RWPE2 (cell line): Measurements from ENCODE around the gene EIF6.

Experiments used
- ATAC-seq: fragments of 200-7000 bp; cut with Tn5 transposase; 3 replicates; pipeline ENCODE4 v1.9.1; 2021; ENCODE audit warnings: low read depth
- DNase-seq: peaks from one replicate; pipeline ENCODE4 v3.0.0-alpha.2; 2020; ENCODE audit warnings: low spot score
- H3K27ac ChIP-seq: fragments of 450-650 bp; 2 replicates; pipeline ENCODE4 v1.5.1; 2017; ENCODE audit warnings: mild to moderate bottlenecking; ENCODE audit not compliant: poor library complexity, severe bottlenecking
- H3K27me3 ChIP-seq: fragments of 250-450 bp; sonication (Bioruptor Pico); 2 replicates; pipeline ENCODE4 v1.5.1; 2021; ENCODE audit warnings: mild to moderate bottlenecking, moderate library complexity; ENCODE audit not compliant: insufficient read depth, poor library complexity, severe bottlenecking
- H3K36me3 ChIP-seq: fragments of 250-450 bp; sonication (Bioruptor Pico); 2 replicates; pipeline ENCODE4 v1.5.1; 2020; ENCODE audit warnings: low read depth, mild to moderate bottlenecking, moderate library complexity
- H3K4me1 ChIP-seq: fragments of 250-450 bp; sonication (Bioruptor Pico); 2 replicates; pipeline ENCODE4 v1.5.1; 2021; ENCODE audit warnings: mild to moderate bottlenecking, moderate library complexity; ENCODE audit not compliant: insufficient read depth, poor library complexity, severe bottlenecking
- H3K4me3 ChIP-seq: fragments of 250-450 bp; sonication (Bioruptor Pico); 2 replicates; pipeline ENCODE4 v1.5.1; 2021; ENCODE audit warnings: mild to moderate bottlenecking, moderate library complexity; ENCODE audit not compliant: severe bottlenecking
- H3K9me3 ChIP-seq: fragments of 250-450 bp; sonication (Bioruptor Pico); 2 replicates; pipeline ENCODE4 v1.5.1; 2021; ENCODE audit warnings: mild to moderate bottlenecking, moderate library complexity; ENCODE audit not compliant: severe bottlenecking
- TF ChIP-seq, protein P1 (sequence below): fragments of 450-650 bp; IDR thresholded peaks from one replicate; pipeline ENCODE4 v1.5.1; 2017; ENCODE audit warnings: mild to moderate bottlenecking, moderate library complexity; ENCODE audit not compliant: poor library complexity, severe bottlenecking

Gene EIF6

DNA sequence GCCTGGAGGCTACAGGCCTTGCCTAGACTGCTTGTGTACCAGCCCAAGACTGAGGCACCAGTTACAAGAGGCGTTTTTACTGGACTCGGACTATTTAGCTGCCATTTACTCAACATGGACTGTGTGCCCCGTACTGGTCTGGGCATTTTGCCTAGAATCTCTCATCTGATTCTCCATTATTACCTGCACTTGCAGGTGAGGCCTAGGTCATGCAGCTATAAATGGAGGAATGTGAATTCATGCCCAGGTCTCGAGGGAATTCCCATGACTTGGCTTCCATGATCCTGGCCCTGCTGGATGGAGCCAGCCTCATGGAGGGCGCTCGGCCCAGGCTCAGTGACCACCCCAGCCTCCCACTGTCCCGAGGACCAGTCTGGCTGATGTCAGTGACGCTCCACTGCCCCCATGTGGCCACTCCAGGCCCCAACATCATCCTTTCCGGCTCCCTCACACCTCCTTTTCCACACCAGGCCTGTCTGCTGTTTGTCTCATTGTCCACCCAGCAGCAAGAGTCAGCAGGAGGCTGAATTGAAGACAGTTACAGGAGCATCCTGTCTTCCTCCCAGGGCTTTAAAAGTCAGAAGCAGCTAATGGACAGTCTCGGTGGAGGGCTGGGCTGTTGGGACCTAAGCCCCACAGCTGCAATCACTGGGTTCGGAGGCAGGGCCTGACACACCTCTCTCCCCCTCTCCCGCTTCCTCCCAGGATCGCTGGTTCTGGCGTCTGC is 15.4 kb downstream of the EIF6 start:
- TF ChIP-seq, protein P1, sequence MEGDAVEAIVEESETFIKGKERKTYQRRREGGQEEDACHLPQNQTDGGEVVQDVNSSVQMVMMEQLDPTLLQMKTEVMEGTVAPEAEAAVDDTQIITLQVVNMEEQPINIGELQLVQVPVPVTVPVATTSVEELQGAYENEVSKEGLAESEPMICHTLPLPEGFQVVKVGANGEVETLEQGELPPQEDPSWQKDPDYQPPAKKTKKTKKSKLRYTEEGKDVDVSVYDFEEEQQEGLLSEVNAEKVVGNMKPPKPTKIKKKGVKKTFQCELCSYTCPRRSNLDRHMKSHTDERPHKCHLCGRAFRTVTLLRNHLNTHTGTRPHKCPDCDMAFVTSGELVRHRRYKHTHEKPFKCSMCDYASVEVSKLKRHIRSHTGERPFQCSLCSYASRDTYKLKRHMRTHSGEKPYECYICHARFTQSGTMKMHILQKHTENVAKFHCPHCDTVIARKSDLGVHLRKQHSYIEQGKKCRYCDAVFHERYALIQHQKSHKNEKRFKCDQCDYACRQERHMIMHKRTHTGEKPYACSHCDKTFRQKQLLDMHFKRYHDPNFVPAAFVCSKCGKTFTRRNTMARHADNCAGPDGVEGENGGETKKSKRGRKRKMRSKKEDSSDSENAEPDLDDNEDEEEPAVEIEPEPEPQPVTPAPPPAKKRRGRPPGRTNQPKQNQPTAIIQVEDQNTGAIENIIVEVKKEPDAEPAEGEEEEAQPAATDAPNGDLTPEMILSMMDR = peak; percentile 100
- peak; percentile 88 for DNase-seq
- no peak overlapping the region for H3K27ac ChIP-seq
- H3K27me3 ChIP-seq = no peaks in the 10 kb centered on the region
- no peak overlapping the region for H3K4me3 ChIP-seq
- ATAC-seq = peak; percentile 66
- H3K9me3 ChIP-seq = no peaks in the 10 kb centered on the region
- H3K4me1 ChIP-seq = peaks cover 1% of the 10 kb centered on the region
- H3K36me3 ChIP-seq = no peaks in the 10 kb centered on the region

DNA sequence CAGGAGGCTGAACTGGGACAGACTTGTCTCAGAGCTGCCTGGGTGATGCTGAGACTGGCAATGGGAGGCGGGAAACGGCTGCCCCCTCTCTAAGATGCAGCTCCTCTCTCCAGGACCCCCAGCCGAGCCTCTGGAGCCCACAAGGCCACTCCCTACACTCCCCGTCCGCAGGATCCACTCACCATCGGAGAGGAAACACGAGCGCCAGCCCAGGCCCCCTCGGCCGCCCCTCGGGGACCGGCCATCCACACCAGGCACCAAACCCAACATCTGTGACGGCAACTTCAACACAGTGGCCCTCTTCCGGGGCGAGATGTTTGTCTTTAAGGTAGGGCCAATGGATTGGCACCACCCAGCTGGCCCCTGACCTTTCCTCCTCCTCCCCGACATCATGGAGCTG is 17.5 kb downstream of the EIF6 start:
- peak; percentile 83 for DNase-seq
- no peaks in the 10 kb centered on the region for H3K27me3 ChIP-seq
- H3K27ac ChIP-seq = no peak overlapping the region
- H3K9me3 ChIP-seq = no peaks in the 10 kb centered on the region
- TF ChIP-seq, protein P1 = no peak
- peaks cover 17% of the 10 kb centered on the region for H3K4me1 ChIP-seq
- ATAC-seq = no peak
- H3K4me3 ChIP-seq = no peak overlapping the region
- H3K36me3 ChIP-seq = no peaks in the 10 kb centered on the region

DNA sequence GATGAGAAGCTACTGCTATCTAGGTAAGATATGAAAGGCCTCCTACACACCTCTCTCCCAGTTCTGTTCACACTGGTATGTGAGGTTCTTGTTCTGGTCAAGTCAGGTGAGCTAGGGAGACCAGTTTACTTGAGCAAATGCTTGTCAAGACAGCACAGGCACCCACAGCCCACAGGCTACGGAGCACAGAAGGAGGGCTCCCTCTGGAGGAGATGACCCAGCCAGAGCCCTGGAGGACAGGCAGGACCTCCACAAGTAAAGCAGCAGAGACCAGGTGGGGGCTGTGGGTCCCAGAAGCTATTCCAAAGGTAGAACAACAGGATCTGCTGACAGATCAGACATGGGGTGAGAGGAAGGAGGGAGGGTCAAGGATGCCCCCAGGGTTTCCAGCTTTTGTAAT is 19.8 kb downstream of the EIF6 start:
- no peaks in the 10 kb centered on the region for H3K27me3 ChIP-seq
- H3K4me1 ChIP-seq = peaks cover 17% of the 10 kb centered on the region
- H3K4me3 ChIP-seq = no peak overlapping the region
- ATAC-seq (peak; percentile 7; the same call in 1 of the 3 replicates), DNase-seq (peak; percentile 85)
- TF ChIP-seq, protein P1 = peak; percentile 72
- H3K27ac ChIP-seq = peak overlapping the region; percentile 94
- H3K36me3 ChIP-seq = no peaks in the 10 kb centered on the region
- no peaks in the 10 kb centered on the region for H3K9me3 ChIP-seq

DNA sequence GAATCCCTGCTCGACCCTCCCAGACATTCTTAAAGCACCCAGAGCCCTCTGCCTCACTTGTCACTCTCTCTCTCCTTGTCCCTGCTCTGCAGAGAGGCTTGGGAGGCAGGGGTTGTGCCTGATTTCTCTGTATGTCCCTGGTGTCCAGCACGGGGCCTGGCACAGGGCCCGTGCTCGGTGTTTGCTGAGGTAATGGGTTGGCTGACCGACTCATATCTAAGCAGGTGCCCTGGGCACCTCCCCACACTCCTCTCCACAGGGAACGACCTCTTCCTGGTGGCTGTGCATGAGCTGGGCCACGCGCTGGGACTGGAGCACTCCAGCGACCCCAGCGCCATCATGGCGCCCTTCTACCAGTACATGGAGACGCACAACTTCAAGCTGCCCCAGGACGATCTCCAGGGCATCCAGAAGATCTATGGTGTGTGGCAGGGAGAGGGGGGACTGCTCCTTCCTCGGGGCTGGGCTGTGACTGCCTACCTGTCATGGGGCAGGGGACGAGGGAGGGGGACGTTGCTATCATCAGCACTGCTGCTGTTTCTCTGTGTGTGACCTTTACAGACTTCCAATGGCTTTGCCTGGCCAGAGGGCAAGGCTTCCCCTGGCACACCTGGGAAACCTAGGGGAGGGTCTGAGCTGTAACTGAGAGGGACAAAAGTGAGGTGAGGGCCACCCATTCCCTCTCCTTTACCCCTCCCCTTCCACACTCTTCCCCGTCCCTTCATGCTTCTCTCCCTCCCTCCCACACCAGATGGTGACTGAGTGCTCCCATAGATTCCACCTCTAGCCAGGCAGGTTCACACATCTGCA is 20.8 kb downstream of the EIF6 start:
- TF ChIP-seq, protein P1 = peak; percentile 27
- DNase-seq = peak; percentile 83
- Histone ChIP-seq H3K27me3 (no peaks in the 10 kb centered on the region), H3K9me3 (no peaks in the 10 kb centered on the region), H3K4me3 (no peak overlapping the region), H3K36me3 (no peaks in the 10 kb centered on the region), H3K4me1 (peaks cover 17% of the 10 kb centered on the region), H3K27ac (peak overlapping the region; percentile 94)
- ATAC-seq = peak; percentile 13
